8988T (cell line): Measurements from ENCODE around the gene LENEP.

Experiments used
- DNase-seq: peaks from one replicate; pipeline ENCODE4 v3.0.0; 2011

LENEP gene

GRCh38 chr1:155030899-155031298 is 37.5 kb downstream of the LENEP start:
- no peak for DNase-seq

DNA sequence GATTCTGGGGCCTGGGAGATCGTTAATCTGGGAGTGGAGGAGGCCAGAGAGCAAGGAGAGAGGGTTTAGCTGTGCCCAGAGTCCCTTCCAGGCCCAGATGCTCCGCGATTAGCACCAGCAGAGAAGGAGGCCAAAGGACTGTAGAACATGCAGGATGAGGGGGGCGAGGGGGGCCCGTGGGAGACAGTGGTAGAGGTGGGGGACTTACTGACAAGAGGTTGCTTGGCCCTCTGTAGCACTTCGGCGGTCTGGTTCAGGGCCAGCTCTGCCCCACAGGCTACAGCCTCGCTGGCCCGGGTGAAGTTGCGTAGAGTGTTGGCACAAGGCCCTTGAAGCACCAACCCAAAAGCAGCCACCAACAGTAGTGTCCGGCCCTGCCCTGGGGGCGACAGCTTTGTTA is 39.5 kb downstream of the LENEP start:
- no peak for DNase-seq

GRCh38 chr1:155033524-155033923 is 40.1 kb downstream of the LENEP start, which contains the start of the genes DCST1 and DCST2:
TSS of gene DCST1 (plus strand) at chr1:155033824. CDS start at chr1:155034037, 213 bp downstream.
TSS of gene DCST2 (minus strand) at chr1:155033781. CDS start at chr1:155033701, 80 bp downstream.
- no peak for DNase-seq

DNA sequence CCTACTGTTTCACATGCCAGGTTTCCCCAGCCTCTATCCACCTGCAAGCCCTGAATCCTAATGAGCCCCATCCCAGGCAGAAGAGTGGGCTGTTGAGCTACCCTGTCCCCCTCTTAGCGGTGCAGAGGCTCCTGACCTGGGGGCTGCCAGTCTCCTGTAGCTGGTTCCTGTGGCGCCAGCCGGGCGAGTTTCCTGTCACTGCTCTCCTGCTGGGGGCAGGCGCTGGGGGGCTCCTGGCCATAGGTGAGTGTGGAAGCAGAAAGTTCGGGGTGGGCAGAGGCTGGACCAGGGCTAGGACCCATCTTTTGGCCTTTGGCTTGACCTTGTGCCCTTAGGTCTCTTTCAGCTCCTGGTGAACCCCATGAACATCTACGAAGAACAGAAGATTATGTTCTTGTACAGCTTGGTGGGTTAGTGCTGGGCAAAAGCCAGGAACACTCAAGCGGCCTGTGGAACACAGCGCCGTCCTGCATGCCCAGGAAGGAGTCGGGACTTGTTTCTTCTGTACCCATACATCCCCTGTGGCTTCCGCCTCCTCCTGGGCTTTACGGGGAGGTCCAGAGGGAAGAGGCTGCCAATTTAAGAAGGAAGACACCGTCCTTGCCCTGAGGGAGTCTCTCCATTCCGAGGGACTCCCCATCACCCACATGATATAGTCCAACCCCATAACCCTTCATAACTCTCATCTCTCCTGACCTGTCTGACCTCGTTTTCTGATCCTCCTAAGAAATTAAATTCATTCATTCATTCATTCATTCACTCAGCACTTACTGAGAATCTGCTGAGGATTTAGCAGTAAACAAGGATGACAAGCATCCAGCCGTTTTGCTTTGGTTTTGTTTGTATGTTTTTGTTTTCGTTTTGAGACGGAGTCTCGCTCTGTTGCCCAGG is 41.2 kb downstream of the LENEP start:
- no peak for DNase-seq

DNA sequence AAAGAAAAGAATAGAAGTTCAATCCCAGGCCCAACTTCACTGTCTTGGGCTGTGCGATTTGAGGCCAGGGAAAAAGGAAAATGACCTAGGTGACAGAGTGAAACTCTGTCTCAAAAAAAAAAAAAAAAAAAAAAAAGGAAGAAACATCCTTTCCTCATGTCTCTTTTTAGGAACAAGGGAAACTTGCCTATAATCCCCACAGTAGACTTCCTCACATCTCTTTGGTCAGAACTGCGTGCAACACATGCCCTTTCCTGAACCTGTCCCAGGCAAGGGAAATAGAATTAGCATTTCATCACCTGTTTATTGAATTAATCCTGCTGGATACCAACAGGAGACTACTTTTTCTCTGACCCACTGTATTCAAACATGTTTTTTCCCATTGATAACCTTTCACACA is 42.5 kb downstream of the LENEP start:
- no peak for DNase-seq

- no peak for DNase-seq
Measured at GRCh38 chr1:155037043-155037442, 43.7 kb downstream of the LENEP start.

- no peak for DNase-seq
Measured at GRCh38 chr1:155037851-155038441, 44.6 kb downstream of the LENEP start.

GRCh38 chr1:155038602-155039307 is 45.4 kb downstream of the LENEP start:
- no peak for DNase-seq

DNA sequence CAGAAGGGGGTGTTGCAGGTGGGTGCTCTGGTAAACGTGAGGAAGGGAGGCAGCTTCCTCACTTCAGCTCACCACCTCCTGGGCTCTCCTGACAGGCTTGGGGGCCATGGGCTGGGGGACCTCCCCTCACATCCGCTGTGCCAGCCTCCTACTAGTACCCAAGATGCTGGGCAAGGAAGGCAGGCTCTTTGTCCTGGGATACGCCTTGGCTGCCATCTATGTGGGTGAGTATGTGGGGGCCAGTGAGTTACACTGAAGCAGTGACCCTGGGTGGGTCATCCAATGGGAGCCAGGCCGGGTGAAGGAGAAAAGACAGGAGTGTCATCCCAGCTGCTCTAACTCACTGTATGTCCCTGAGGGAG is 45.9 kb downstream of the LENEP start:
- DNase-seq: no peak

DNA sequence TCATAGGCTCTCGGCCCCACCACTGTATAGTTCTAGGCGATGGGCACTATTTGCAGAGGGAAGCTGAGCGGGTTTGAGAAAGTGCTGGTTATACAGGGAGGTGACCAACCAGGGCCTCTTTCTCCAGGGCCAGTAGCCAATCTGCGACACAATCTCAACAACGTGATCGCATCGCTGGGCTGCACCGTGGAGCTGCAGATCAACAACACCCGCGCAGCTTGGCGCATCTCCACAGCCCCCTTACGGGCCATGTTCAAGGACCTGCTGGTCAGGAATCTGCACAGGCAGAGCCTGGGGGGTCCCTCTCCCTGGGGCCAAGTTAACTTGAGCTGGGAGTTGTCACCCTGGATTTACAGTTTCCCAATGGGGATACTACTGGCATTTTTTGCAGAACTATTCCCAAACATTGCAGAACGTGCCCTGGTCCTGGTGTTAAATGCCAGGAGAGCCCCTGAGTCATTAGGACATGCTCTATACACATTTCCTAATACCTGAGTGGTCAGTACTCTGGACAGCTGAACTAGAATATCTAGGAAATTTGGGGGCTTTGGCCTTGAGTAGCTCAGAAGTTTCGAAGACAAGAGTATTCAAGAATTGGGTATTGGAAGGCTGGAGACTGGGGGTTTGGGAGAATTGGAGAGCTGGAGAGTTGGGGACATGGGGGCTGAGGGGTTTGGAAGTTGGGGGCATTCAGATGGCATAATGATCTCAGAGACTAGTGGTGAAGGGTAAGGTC is 47.1 kb downstream of the LENEP start:
- DNase-seq: no peak

GRCh38 chr1:155042789-155043188 is 49.4 kb downstream of the LENEP start:
- DNase-seq: no peak

DNA sequence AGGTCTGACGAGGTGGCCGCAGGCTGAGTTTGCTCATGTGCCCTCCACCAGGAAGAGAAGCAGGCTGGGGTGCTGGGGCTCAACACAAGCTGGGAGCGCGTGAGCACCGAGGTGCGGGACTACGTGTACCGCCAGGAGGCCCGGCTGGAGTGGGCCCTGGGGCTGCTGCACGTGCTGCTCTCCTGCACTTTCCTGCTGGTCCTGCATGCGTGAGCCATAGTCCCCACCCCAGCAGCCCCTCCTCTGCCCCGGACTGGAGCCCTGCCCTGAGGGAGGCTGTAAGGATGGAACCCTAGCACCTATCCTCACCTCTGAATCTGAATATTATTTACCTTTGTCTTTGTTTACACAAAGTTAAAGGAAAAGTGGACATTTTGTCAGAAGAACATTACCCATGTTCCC is 49.9 kb downstream of the LENEP start:
- no peak for DNase-seq

DNA sequence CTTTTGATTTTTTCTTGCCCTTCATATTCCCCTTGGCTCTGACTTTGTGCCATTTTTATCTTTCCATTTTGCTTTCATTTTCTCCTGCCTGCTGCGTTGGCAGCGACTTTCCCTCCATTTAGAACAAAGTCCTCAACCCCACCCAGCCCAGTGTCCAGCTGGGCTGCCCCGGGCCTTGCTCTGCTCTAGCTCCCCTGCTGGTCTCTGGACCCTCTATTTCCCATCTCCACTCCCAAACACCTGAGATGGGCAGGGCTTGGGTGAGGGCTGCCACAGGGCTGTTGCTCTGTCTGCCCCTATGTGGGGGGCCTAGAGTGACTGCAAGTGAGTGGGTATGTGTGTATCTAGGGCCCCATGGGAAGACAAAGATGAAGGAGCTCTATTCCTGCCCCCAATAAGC is 50.4 kb downstream of the LENEP start:
- no peak for DNase-seq
